Measurements from ENCODE around the gene PREP. TPM values are rescaled to one million over a fixed set of nuclear protein-coding genes. Genes with fewer than 3 reads are reported as not detected.

PREP gene
- polyA plus RNA-seq, 1 of the 3 experiments (the other 2 are of a cell fraction), result 20.9 TPM

- no peak for DNase-seq
- Histone ChIP-seq H4K20me1 (ENCODE audit: insufficient read depth) (no peaks in the 10 kb centered on the region), H3K4me3 (ENCODE audit: low read depth in 2 of 2, low read length in 1 of 2) (no peak overlapping the region), H3K9me3 (no peaks in the 10 kb centered on the region), H3K9ac (no peak overlapping the region), H3K4me1 (ENCODE audit: control insufficient read depth in 1 of 2, insufficient read depth in 2 of 2, low read depth in 1 of 2, low read length in 1 of 2) (peaks cover 0 to 16% of the 10 kb centered on the region in 2 experiments; a peak in 2 of 4 replicates), H2AFZ (ENCODE audit: low read depth) (no peak overlapping the region), H3K9me2 (no peaks in the 10 kb centered on the region), H3K27me3 (ENCODE audit: insufficient read depth) (no peaks in the 10 kb centered on the region), H3K36me3 (replicated peaks in 1 of 2; ENCODE audit: control insufficient read depth in 1 of 2, insufficient read depth in 2 of 2, low read length in 1 of 2) (peaks cover 20 to 26% of the 10 kb centered on the region in 2 experiments), H3K4me2 (no peak overlapping the region), H3K27ac (ENCODE audit: low read depth in 2 of 2, low read length in 1 of 2) (no peak overlapping the region), H3K79me2 (ENCODE audit: insufficient read depth) (no peaks in the 10 kb centered on the region), H3F3A (replicated peaks; ENCODE audit: insufficient read depth) (no peaks in the 10 kb centered on the region)
- ChIA-PET POLR2A (no interaction called here), CTCF (interaction anchor here (1.5 kb wide), 1 partner anchor 11 kb away, joined by 5 read pairs; no protein-coding TSS in a partner anchor)
- 72% methylated on average over 3 of the region's 3 CpGs for WGBS (ENCODE audit: low lambda C conversion rate)
- TF ChIP-seq RXRA (IDR thresholded peaks at IDR 0.05; ENCODE audit: borderline replicate concordance, low read depth), result no peak
- TF ChIP-seq GATA2 (CRISPR knock-in tag; IDR thresholded peaks at IDR 0.05), result 0 out of 2 replicates have a peak, but pooled peaks have one; percentile 34
Observed at GRCh38 chr6:105310947-105311346, 91.9 kb downstream of the PREP start.

GRCh38 chr6:105310371-105310770, 92.5 kb downstream of the PREP start:
- H3K9me2 ChIP-seq, result no peaks in the 10 kb centered on the region
- H3K27me3 ChIP-seq (ENCODE audit: insufficient read depth), result no peaks in the 10 kb centered on the region
- no peak overlapping the region for H3K4me3 ChIP-seq (ENCODE audit: low read depth in 2 of 2, low read length in 1 of 2)
- peaks cover 15 to 21% of the 10 kb centered on the region in 2 experiments for H3K36me3 ChIP-seq (replicated peaks in 1 of 2; ENCODE audit: control insufficient read depth in 1 of 2, insufficient read depth in 2 of 2, low read length in 1 of 2)
- H3K9ac ChIP-seq, result no peak overlapping the region
- DNase-seq, result no peak
- 94% methylated on average over 1 of the region's 1 CpG for WGBS (ENCODE audit: low lambda C conversion rate)
- H3K27ac ChIP-seq (ENCODE audit: low read depth in 2 of 2, low read length in 1 of 2), result no peak overlapping the region
- H2AFZ ChIP-seq (ENCODE audit: low read depth), result no peak overlapping the region
- no peak for TF ChIP-seq FOSL2 (IDR thresholded peaks at IDR 0.05; ENCODE audit: borderline replicate concordance, low read depth)
- no peak for TF ChIP-seq PBX3 (IDR thresholded peaks at IDR 0.05)
- TF ChIP-seq NFIC (IDR thresholded peaks at IDR 0.05; ENCODE audit: borderline replicate concordance), result no peak
- no peak for TF ChIP-seq SIN3A (IDR thresholded peaks at IDR 0.05; ENCODE audit: borderline replicate concordance, low read depth, low read length)
- no peak for TF ChIP-seq EZH2phosphoT487 (IDR thresholded peaks at IDR 0.05; ENCODE audit: borderline replicate concordance, low read depth)
- no peak for TF ChIP-seq RAD21 (IDR thresholded peaks at IDR 0.05; ENCODE audit: low read length)
- no peak for TF ChIP-seq USF1 (IDR thresholded peaks at IDR 0.05; ENCODE audit: borderline replicate concordance, low read depth)
- no peak for TF ChIP-seq REST (IDR thresholded peaks at IDR 0.05; ENCODE audit: low read depth, low read length)
- TF ChIP-seq CHD2 (IDR thresholded peaks at IDR 0.05; ENCODE audit: low read length, partially characterized antibody), result no peak
- no peak for TF ChIP-seq FOXM1 (IDR thresholded peaks at IDR 0.05; ENCODE audit: low read depth)
- TF ChIP-seq IRF3 (IDR thresholded peaks at IDR 0.05; ENCODE audit: low read depth, low read length), result no peak
- no peak for TF ChIP-seq CTCF (IDR thresholded peaks at IDR 0.05)
- no peak for TF ChIP-seq TCF12 (IDR thresholded peaks at IDR 0.05)
- no peak for TF ChIP-seq USF2 (IDR thresholded peaks at IDR 0.05; ENCODE audit: borderline replicate concordance, low read depth, low read length)
- no peak for TF ChIP-seq EP300 (IDR thresholded peaks at IDR 0.05; ENCODE audit: borderline replicate concordance in 1 of 2, low read depth in 1 of 2, low read length in 1 of 2)
- ChIA-PET CTCF (no interaction called here), POLR2A (no interaction called here)
- H3K9me3 ChIP-seq, result no peaks in the 10 kb centered on the region
- H3F3A ChIP-seq (replicated peaks; ENCODE audit: insufficient read depth), result no peaks in the 10 kb centered on the region
- H3K4me1 ChIP-seq (ENCODE audit: control insufficient read depth in 1 of 2, insufficient read depth in 2 of 2, low read depth in 1 of 2, low read length in 1 of 2), result peaks cover 0 to 16% of the 10 kb centered on the region in 2 experiments; a peak in 2 of 4 replicates
- H3K79me2 ChIP-seq (ENCODE audit: insufficient read depth), result no peaks in the 10 kb centered on the region
- no peak overlapping the region for H3K4me2 ChIP-seq
- H4K20me1 ChIP-seq (ENCODE audit: insufficient read depth), result no peaks in the 10 kb centered on the region

All from SK-N-SH (cell line).